Measurements from ENCODE around the gene GAS5. TPM values are rescaled to one million over a fixed set of nuclear protein-coding genes. Genes with fewer than 3 reads are reported as not detected.
"Not testable (repeated sequence)": the region's sequence is repeated elsewhere in the genome, so short reads cannot be mapped to it uniquely, and the experiment has no call there.

Gene GAS5
- total RNA-seq, 1 donor from 2014 or later: 352 TPM

DNA sequence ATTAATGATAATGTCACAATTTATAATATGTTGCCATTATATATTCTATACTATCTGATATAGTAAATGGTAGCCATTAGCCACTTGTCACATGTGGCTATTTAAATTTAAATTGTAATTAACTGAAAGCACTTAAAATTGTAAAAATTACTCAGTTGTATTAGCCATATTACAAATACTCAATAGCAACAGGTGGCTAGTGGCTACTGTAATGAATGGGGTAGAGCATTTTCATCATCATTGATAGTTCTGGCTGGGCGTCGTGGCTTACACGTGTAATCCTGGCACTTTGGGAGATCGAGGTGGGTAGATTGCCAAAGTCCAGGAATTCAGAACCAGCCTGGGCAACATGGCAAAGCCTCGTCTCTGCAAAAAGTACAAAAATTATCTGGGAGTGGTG lies 16.9 kb upstream of the GAS5 start:
- H3K27me3 Mint-ChIP-seq: no peaks in the 10 kb centered on the region
- H3K36me3 Mint-ChIP-seq (ENCODE audit: insufficient read depth): peaks cover 7% of the 10 kb centered on the region
- TF ChIP-seq, protein P1, sequence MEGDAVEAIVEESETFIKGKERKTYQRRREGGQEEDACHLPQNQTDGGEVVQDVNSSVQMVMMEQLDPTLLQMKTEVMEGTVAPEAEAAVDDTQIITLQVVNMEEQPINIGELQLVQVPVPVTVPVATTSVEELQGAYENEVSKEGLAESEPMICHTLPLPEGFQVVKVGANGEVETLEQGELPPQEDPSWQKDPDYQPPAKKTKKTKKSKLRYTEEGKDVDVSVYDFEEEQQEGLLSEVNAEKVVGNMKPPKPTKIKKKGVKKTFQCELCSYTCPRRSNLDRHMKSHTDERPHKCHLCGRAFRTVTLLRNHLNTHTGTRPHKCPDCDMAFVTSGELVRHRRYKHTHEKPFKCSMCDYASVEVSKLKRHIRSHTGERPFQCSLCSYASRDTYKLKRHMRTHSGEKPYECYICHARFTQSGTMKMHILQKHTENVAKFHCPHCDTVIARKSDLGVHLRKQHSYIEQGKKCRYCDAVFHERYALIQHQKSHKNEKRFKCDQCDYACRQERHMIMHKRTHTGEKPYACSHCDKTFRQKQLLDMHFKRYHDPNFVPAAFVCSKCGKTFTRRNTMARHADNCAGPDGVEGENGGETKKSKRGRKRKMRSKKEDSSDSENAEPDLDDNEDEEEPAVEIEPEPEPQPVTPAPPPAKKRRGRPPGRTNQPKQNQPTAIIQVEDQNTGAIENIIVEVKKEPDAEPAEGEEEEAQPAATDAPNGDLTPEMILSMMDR (IDR thresholded peaks at IDR 0.05; ENCODE audit: unreplicated experiment): no peak
- no peaks in the 10 kb centered on the region for H3K9me3 Mint-ChIP-seq (ENCODE audit: low read depth)
- no peak overlapping the region for H3K4me3 Mint-ChIP-seq (ENCODE audit: low read depth)
- no peak overlapping the region for H3K27ac Mint-ChIP-seq
- DNase-seq (ENCODE audit: low spot score, unreplicated experiment): no peak
- no peaks in the 10 kb centered on the region for H3K4me1 Mint-ChIP-seq (ENCODE audit: low read depth)

- peaks cover 11% of the 10 kb centered on the region for H3K36me3 Mint-ChIP-seq (ENCODE audit: insufficient read depth)
- H3K9me3 Mint-ChIP-seq (ENCODE audit: low read depth): not testable (repeated sequence)
Observed at GRCh38 chr1:173881117-173881516, 13.3 kb upstream of the GAS5 start.

DNA sequence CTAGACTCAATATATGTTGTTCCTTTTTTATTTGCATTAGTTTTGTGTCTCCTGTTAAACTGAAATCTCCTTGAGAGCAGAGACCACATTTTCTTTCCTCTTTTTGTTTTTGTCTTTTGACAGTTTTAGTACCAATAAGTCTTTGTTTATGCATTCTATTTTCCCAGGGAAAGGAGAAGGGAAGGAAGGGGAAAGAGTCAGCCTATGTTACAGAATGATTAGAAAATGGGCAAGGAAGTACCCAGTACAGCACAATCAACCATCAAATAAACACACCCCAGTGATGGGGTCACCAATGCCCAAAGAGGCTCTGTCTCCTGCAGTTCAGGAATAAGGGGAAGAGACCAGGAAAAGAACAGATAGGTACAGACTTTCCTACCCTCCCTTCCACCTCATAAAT lies 10.5 kb upstream of the GAS5 start:
- H3K27ac Mint-ChIP-seq: no peak overlapping the region
- TF ChIP-seq, protein P1 (IDR thresholded peaks at IDR 0.05; ENCODE audit: unreplicated experiment): no peak
- no peak overlapping the region for H3K4me3 Mint-ChIP-seq (ENCODE audit: low read depth)
- peaks cover 21% of the 10 kb centered on the region for H3K36me3 Mint-ChIP-seq (ENCODE audit: insufficient read depth)
- H3K9me3 Mint-ChIP-seq (ENCODE audit: low read depth): no peaks in the 10 kb centered on the region
- no peaks in the 10 kb centered on the region for H3K27me3 Mint-ChIP-seq
- peaks cover 2% of the 10 kb centered on the region for H3K4me1 Mint-ChIP-seq (ENCODE audit: low read depth)
- DNase-seq (ENCODE audit: low spot score, unreplicated experiment): no peak

More at GRCh38 chr1:173881117-173881516, 13.3 kb upstream of the GAS5 start:
- DNase-seq (ENCODE audit: low spot score, unreplicated experiment); H3K27ac Mint-ChIP-seq; H3K4me3 Mint-ChIP-seq (ENCODE audit: low read depth); H3K27me3 Mint-ChIP-seq; H3K4me1 Mint-ChIP-seq (ENCODE audit: low read depth): not testable (repeated sequence)

GRCh38 chr1:173876732-173877131 lies 8.9 kb upstream of the GAS5 start:
- no peaks in the 10 kb centered on the region for H3K9me3 Mint-ChIP-seq (ENCODE audit: low read depth)
- no peak overlapping the region for H3K4me3 Mint-ChIP-seq (ENCODE audit: low read depth)
- TF ChIP-seq, protein P1 (IDR thresholded peaks at IDR 0.05; ENCODE audit: unreplicated experiment): no peak
- H3K36me3 Mint-ChIP-seq (ENCODE audit: insufficient read depth): peaks cover 22% of the 10 kb centered on the region
- no peak for DNase-seq (ENCODE audit: low spot score, unreplicated experiment)
- no peak overlapping the region for H3K27ac Mint-ChIP-seq
- peaks cover 2% of the 10 kb centered on the region for H3K4me1 Mint-ChIP-seq (ENCODE audit: low read depth)
- H3K27me3 Mint-ChIP-seq: no peaks in the 10 kb centered on the region

DNA sequence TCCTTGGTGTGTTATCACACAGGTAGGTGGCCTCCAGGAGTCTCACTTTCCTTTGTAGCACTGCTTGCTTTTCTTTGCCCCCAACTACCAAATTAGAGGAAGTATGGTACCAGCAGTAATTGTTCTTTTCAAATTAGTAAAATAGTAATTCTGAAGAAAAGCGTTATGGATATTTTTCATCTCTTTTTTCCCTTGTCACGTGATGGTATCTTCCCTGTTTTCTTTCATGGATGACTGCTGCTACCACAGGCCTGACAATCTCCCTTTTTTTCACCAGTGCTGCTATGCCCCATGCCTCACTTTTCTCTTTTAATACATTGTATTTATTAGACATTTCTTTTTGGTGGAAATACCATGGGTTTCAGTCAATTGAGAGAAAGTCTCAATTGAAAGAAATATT lies 3.7 kb upstream of the GAS5 start:
- H3K4me3 Mint-ChIP-seq (ENCODE audit: low read depth): no peak overlapping the region
- no peak for DNase-seq (ENCODE audit: low spot score, unreplicated experiment)
- H3K27me3 Mint-ChIP-seq: no peaks in the 10 kb centered on the region
- TF ChIP-seq, protein P1 (IDR thresholded peaks at IDR 0.05; ENCODE audit: unreplicated experiment): no peak
- no peak overlapping the region for H3K27ac Mint-ChIP-seq
- peaks cover 15% of the 10 kb centered on the region for H3K4me1 Mint-ChIP-seq (ENCODE audit: low read depth)
- peaks cover 25% of the 10 kb centered on the region for H3K36me3 Mint-ChIP-seq (ENCODE audit: insufficient read depth)
- H3K9me3 Mint-ChIP-seq (ENCODE audit: low read depth): no peaks in the 10 kb centered on the region

DNA sequence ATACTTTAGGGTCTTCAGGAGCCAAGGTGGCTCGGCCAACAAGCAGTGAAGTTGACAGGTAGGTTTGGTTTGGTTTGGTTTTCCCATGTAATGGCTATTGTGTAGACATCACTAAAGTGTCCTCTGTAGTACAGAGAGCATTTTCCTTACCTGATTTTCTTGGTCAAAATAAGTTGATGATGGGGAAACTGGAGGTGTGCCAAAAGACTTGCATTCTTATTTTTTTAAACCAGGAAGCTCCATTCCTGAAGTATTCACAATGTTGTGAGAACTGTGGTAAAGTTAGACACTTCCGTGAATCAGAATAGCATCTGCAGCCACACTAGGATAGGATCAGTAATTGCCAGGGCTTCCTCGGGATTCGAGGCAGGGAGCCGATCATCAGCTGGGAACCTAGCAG lies 3.3 kb upstream of the GAS5 start:
- no peaks in the 10 kb centered on the region for H3K9me3 Mint-ChIP-seq (ENCODE audit: low read depth)
- H3K27me3 Mint-ChIP-seq: no peaks in the 10 kb centered on the region
- H3K27ac Mint-ChIP-seq: no peak overlapping the region
- peaks cover 19% of the 10 kb centered on the region for H3K4me1 Mint-ChIP-seq (ENCODE audit: low read depth)
- TF ChIP-seq, protein P1 (IDR thresholded peaks at IDR 0.05; ENCODE audit: unreplicated experiment): no peak
- H3K4me3 Mint-ChIP-seq (ENCODE audit: low read depth): no peak overlapping the region
- DNase-seq (ENCODE audit: low spot score, unreplicated experiment): no peak
- peaks cover 29% of the 10 kb centered on the region for H3K36me3 Mint-ChIP-seq (ENCODE audit: insufficient read depth)
